ENCODE measurements around the gene PTPN13.

PTPN13 gene

GRCh38 chr4:86737244-86737643, 143.1 kb downstream of the PTPN13 start:
- no peak for TF ChIP-seq CTCF (IDR thresholded peaks at IDR 0.05; ENCODE audit: borderline replicate concordance, control extremely low read depth, extremely low read depth, insufficient read depth, missing control alignments)
- no peak for DNase-seq (ENCODE audit: low spot score)
- in situ Hi-C loops (cut with MboI; ENCODE audit: low sequenced_read_pairs, unreplicated experiment): no loop called here

- in situ Hi-C loops (cut with MboI; ENCODE audit: low sequenced_read_pairs, unreplicated experiment): no loop called here
- no peak for TF ChIP-seq CTCF (IDR thresholded peaks at IDR 0.05; ENCODE audit: borderline replicate concordance, control extremely low read depth, extremely low read depth, insufficient read depth, missing control alignments)
Measured at GRCh38 chr4:86741846-86742245, 147.7 kb downstream of the PTPN13 start.

GRCh38 chr4:86744570-86744969, 150.5 kb downstream of the PTPN13 start:
- TF ChIP-seq CTCF (IDR thresholded peaks at IDR 0.05; ENCODE audit: borderline replicate concordance, control extremely low read depth, extremely low read depth, insufficient read depth, missing control alignments): no peak
- in situ Hi-C loops (cut with MboI; ENCODE audit: low sequenced_read_pairs, unreplicated experiment): no loop called here
- DNase-seq (ENCODE audit: low spot score): no peak

More at GRCh38 chr4:86741846-86742245, 147.7 kb downstream of the PTPN13 start:
- DNase-seq (ENCODE audit: low spot score): no peak

- DNase-seq (ENCODE audit: low spot score): no peak
- in situ Hi-C loops (cut with MboI; ENCODE audit: low sequenced_read_pairs, unreplicated experiment): no loop called here
- no peak for TF ChIP-seq CTCF (IDR thresholded peaks at IDR 0.05; ENCODE audit: borderline replicate concordance, control extremely low read depth, extremely low read depth, insufficient read depth, missing control alignments)
Measured at GRCh38 chr4:86749121-86749520, 155.0 kb downstream of the PTPN13 start.

GRCh38 chr4:86755388-86755787, 161.3 kb downstream of the PTPN13 start:
- no peak for TF ChIP-seq CTCF (IDR thresholded peaks at IDR 0.05; ENCODE audit: borderline replicate concordance, control extremely low read depth, extremely low read depth, insufficient read depth, missing control alignments)
- in situ Hi-C loops (cut with MboI; ENCODE audit: low sequenced_read_pairs, unreplicated experiment): no loop called here
- DNase-seq (ENCODE audit: low spot score): no peak

- in situ Hi-C loops (cut with MboI; ENCODE audit: low sequenced_read_pairs, unreplicated experiment): no loop called here
- DNase-seq (ENCODE audit: low spot score): no peak
- TF ChIP-seq CTCF (IDR thresholded peaks at IDR 0.05; ENCODE audit: borderline replicate concordance, control extremely low read depth, extremely low read depth, insufficient read depth, missing control alignments): no peak
Measured at GRCh38 chr4:86757468-86757867, 163.4 kb downstream of the PTPN13 start.

- TF ChIP-seq CTCF (IDR thresholded peaks at IDR 0.05; ENCODE audit: borderline replicate concordance, control extremely low read depth, extremely low read depth, insufficient read depth, missing control alignments): no peak
- no peak for DNase-seq (ENCODE audit: low spot score)
- in situ Hi-C loops (cut with MboI; ENCODE audit: low sequenced_read_pairs, unreplicated experiment): no loop called here
Measured at GRCh38 chr4:86759298-86759697, 165.2 kb downstream of the PTPN13 start.

Measured in GM13976 (cell line).